GM23338 (cell line): ENCODE data around the gene MAPK9.

Source experiments
- CREB1 ChIP-seq: fragments of 250-450 bp; sonication (Bioruptor Pico); IDR thresholded peaks from 2 replicates; pipeline ENCODE4 v1.5.0; 2020; ENCODE audit warnings: low read depth, mild to moderate bottlenecking, moderate library complexity
- CTCF ChIP-seq, 2 experiments: fragments of 200-600 bp in 1 of 2; sonication (generic) in 1 of 2; conservative IDR thresholded peaks; 2 replicates each; pipeline versions ENCODE4 v1.5.1 to v1.6.1; 2016 to 2017; ENCODE audit warnings: antibody characterized with exemption in 2 of 2, low read depth in 2 of 2, mild to moderate bottlenecking in 2 of 2, moderate library complexity in 1 of 2
- EZH2 ChIP-seq: fragments of 200-600 bp; sonication (generic); IDR thresholded peaks from one replicate; pipeline ENCODE4 v1.8.0; 2017; ENCODE audit warnings: antibody characterized with exemption, mild to moderate bottlenecking, low read depth; ENCODE audit not compliant: unreplicated experiment
- EZH2phosphoT487 ChIP-seq: fragments of 200-600 bp; sonication (generic); IDR thresholded peaks from one replicate; pipeline ENCODE4 v1.8.1; 2018; ENCODE audit warnings: antibody characterized with exemption; ENCODE audit not compliant: unreplicated experiment
- JUNB ChIP-seq: IDR thresholded peaks from one replicate; pipeline ENCODE4 v1.6.1; 2016; ENCODE audit warnings: antibody characterized with exemption; ENCODE audit not compliant: unreplicated experiment
- NANOG ChIP-seq: IDR thresholded peaks from 2 replicates; pipeline ENCODE4 v1.6.1; 2016; ENCODE audit warnings: antibody characterized with exemption, borderline replicate concordance
- POLR2AphosphoS5 ChIP-seq: IDR thresholded peaks from 2 replicates; pipeline ENCODE4 v1.6.1; 2016; ENCODE audit warnings: antibody characterized with exemption, low read depth
- REST ChIP-seq: IDR thresholded peaks from one replicate; pipeline ENCODE4 v1.6.1; 2018; ENCODE audit warnings: antibody characterized with exemption; ENCODE audit not compliant: unreplicated experiment
- STAT1 ChIP-seq: IDR thresholded peaks from one replicate; pipeline ENCODE4 v1.6.1; 2016; ENCODE audit warnings: antibody characterized with exemption; ENCODE audit not compliant: unreplicated experiment
- ZNF331 ChIP-seq: fragments of 250-450 bp; sonication (Bioruptor Pico); IDR thresholded peaks from 2 replicates; pipeline ENCODE4 v1.5.0; 2020; ENCODE audit warnings: low read depth, mild to moderate bottlenecking, moderate library complexity
- ZNF462 ChIP-seq: fragments of 250-450 bp; sonication (Bioruptor Pico); IDR thresholded peaks from 2 replicates; pipeline ENCODE4 v1.5.0; 2020; ENCODE audit warnings: mild to moderate bottlenecking, moderate library complexity
- TF ChIP-seq, protein P1 (sequence below): IDR thresholded peaks from 2 replicates; pipeline ENCODE4 v1.6.1; 2016; ENCODE audit warnings: antibody characterized with exemption

- TF ChIP-seq EZH2 (no peak), CTCF (conservative IDR thresholded peaks at IDR 0.05; ENCODE audit: low read depth in 2 of 2) (no peak), POLR2AphosphoS5 (no peak), REST (no peak), EZH2phosphoT487 (no peak), STAT1 (no peak), ZNF462 (no peak), JUNB (no peak), CREB1 (CRISPR knock-in tag) (no peak), NANOG (no peak), ZNF331 (no peak)
- TF ChIP-seq, protein P1, sequence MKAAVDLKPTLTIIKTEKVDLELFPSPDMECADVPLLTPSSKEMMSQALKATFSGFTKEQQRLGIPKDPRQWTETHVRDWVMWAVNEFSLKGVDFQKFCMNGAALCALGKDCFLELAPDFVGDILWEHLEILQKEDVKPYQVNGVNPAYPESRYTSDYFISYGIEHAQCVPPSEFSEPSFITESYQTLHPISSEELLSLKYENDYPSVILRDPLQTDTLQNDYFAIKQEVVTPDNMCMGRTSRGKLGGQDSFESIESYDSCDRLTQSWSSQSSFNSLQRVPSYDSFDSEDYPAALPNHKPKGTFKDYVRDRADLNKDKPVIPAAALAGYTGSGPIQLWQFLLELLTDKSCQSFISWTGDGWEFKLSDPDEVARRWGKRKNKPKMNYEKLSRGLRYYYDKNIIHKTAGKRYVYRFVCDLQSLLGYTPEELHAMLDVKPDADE, result no peak
These were observed 78.7 kb downstream of the MAPK9 start for GRCh38 chr5:180213256-180213600.
